Osteocyte (in vitro differentiated cells): ENCODE results near the gene POLR3K. TPM values are rescaled to one million over a fixed set of nuclear protein-coding genes. Genes with fewer than 3 reads are reported as not detected.

ENCODE experiments used
- DNase-seq: peaks from one replicate; pipeline ENCODE4 v3.0.0; 2021; ENCODE audit warnings: mixed read lengths; ENCODE audit not compliant: unreplicated experiment; ENCODE audit errors: extremely low spot score
- H3K27ac Mint-ChIP-seq: one replicate; pipeline ENCODE4 v1.8.0; 2021; ENCODE audit warnings: mild to moderate bottlenecking, mixed read lengths; ENCODE audit not compliant: unreplicated experiment
- H3K27me3 Mint-ChIP-seq: one replicate; pipeline ENCODE4 v1.8.0; 2021; ENCODE audit warnings: mixed read lengths; ENCODE audit not compliant: unreplicated experiment
- H3K36me3 Mint-ChIP-seq: one replicate; pipeline ENCODE4 v1.8.0; 2021; ENCODE audit warnings: mixed read lengths; ENCODE audit not compliant: unreplicated experiment
- H3K4me1 Mint-ChIP-seq: one replicate; pipeline ENCODE4 v1.8.0; 2021; ENCODE audit warnings: mixed read lengths; ENCODE audit not compliant: unreplicated experiment
- H3K4me3 Mint-ChIP-seq: one replicate; pipeline ENCODE4 v1.8.0; 2021; ENCODE audit warnings: mild to moderate bottlenecking, moderate library complexity, mixed read lengths; ENCODE audit not compliant: unreplicated experiment
- H3K9me3 Mint-ChIP-seq: one replicate; pipeline ENCODE4 v1.8.0; 2021; ENCODE audit warnings: mixed read lengths; ENCODE audit not compliant: unreplicated experiment
- CTCF ChIP-seq: fragments of 200-600 bp; sonication (generic); IDR thresholded peaks from 2 replicates; pipeline ENCODE4 v1.5.0; 2021; ENCODE audit warnings: antibody characterized with exemption, mild to moderate bottlenecking, moderate library complexity
- total RNA-seq: library from RNA; stranded (reverse); gene quantifications from 2 replicates; pipeline ENCODE4 v1.2.1, GENCODE V29; 2021

The POLR3K gene
- total RNA-seq, 1 donor from 2014 or later = 10.3 TPM

- H3K27me3 Mint-ChIP-seq = no peaks in the 10 kb centered on the region
- DNase-seq = no peak
- no peak for TF ChIP-seq CTCF
- peaks cover 7% of the 10 kb centered on the region for H3K4me1 Mint-ChIP-seq
- no peak overlapping the region for H3K27ac Mint-ChIP-seq
- H3K9me3 Mint-ChIP-seq = no peaks in the 10 kb centered on the region
- peaks cover 17% of the 10 kb centered on the region for H3K36me3 Mint-ChIP-seq
- H3K4me3 Mint-ChIP-seq = no peak overlapping the region
These were observed 36.2 kb upstream of the POLR3K start for GRCh38 chr16:89391-90302.

- Mint-ChIP-seq H3K9me3 (no peaks in the 10 kb centered on the region), H3K36me3 (peaks cover 19% of the 10 kb centered on the region), H3K4me3 (no peak overlapping the region), H3K4me1 (peaks cover 18% of the 10 kb centered on the region), H3K27me3 (no peaks in the 10 kb centered on the region), H3K27ac (no peak overlapping the region)
- TF ChIP-seq CTCF = no peak
- DNase-seq = no peak
These were observed 35.2 kb upstream of the POLR3K start for GRCh38 chr16:88613-89012.

- no peak overlapping the region for H3K27ac Mint-ChIP-seq
These were observed 33.1 kb upstream of the POLR3K start for GRCh38 chr16:86483-86952.

GRCh38 chr16:85865-86264 lies 32.5 kb upstream of the POLR3K start:
- H3K4me3 Mint-ChIP-seq = no peak overlapping the region
- H3K27ac Mint-ChIP-seq = no peak overlapping the region
- no peaks in the 10 kb centered on the region for H3K9me3 Mint-ChIP-seq
- DNase-seq = no peak
- H3K36me3 Mint-ChIP-seq = peaks cover 21% of the 10 kb centered on the region
- no peaks in the 10 kb centered on the region for H3K27me3 Mint-ChIP-seq
- H3K4me1 Mint-ChIP-seq = peaks cover 23% of the 10 kb centered on the region
- no peak for TF ChIP-seq CTCF

More at GRCh38 chr16:86483-86952, 33.1 kb upstream of the POLR3K start:
- Mint-ChIP-seq H3K4me3 (no peak overlapping the region), H3K27me3 (no peaks in the 10 kb centered on the region), H3K4me1 (peaks cover 23% of the 10 kb centered on the region), H3K9me3 (no peaks in the 10 kb centered on the region), H3K36me3 (peaks cover 21% of the 10 kb centered on the region)
- DNase-seq = no peak
- TF ChIP-seq CTCF = no peak

- no peak for DNase-seq
- TF ChIP-seq CTCF = no peak
- peak overlapping the region; percentile 90 for H3K27ac Mint-ChIP-seq
- peaks cover 17% of the 10 kb centered on the region for H3K36me3 Mint-ChIP-seq
- peaks cover 23% of the 10 kb centered on the region for H3K4me1 Mint-ChIP-seq
- no peaks in the 10 kb centered on the region for H3K9me3 Mint-ChIP-seq
- H3K27me3 Mint-ChIP-seq = no peaks in the 10 kb centered on the region
- no peak overlapping the region for H3K4me3 Mint-ChIP-seq
These were observed 32.0 kb upstream of the POLR3K start for GRCh38 chr16:85407-85782.
